HPDE6-E6E7 (cell line): ENCODE data around the gene HTR4.
A peak's percentile ranks its signal among the peaks of the same experiment; 100 is the strongest.
"Not testable (repeated sequence)": the region's sequence is repeated elsewhere in the genome, so short reads cannot be mapped to it uniquely, and the experiment has no call there.

Experiments
- DNase-seq: peaks from one replicate; pipeline ENCODE4 v3.0.0; 2011; ENCODE audit warnings: missing footprints; ENCODE audit errors: extremely low spot score

HTR4 gene

DNA sequence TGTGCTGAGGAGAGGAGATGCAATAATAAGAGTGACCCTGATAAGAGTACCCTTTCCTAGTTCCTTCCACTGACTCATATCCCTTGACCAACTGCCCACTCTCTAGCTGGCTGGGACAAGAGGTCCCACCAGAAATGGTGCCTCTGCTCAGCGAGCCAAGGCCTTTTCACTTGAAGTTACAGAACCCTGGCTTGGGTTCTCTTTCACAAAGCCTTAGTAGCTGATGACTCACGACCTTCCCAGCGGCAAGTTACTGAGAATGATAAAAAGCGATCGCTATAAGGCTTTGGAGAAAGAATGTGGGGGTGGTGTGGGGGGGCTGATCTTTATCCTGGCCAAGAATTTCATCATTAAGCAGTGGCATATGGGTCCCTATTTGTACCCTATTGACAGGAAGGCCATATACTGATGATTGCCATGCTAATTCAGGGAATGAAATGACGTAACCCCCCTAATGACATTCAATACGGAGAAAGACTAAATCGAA, 180.3 kb downstream of the HTR4 start:
- DNase-seq: no peak

DNA sequence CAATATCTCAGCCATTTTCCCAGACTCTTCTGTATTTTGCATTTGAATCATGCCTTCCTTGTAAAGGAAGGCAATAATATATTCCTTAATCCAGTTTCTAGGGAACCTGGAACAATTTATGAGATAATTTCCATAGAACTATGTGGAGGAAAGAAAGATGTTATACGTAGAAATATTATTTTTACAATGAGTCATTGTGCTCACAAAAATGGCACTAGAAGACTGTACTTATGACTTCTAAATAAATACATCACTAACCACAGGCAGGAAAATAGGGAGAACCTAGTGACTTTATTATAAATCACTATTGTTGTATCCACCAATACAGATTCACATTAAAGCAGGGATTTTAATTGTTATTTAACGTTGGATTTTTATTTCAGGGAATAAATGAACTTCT, 182.9 kb downstream of the HTR4 start:
- no peak for DNase-seq

DNA sequence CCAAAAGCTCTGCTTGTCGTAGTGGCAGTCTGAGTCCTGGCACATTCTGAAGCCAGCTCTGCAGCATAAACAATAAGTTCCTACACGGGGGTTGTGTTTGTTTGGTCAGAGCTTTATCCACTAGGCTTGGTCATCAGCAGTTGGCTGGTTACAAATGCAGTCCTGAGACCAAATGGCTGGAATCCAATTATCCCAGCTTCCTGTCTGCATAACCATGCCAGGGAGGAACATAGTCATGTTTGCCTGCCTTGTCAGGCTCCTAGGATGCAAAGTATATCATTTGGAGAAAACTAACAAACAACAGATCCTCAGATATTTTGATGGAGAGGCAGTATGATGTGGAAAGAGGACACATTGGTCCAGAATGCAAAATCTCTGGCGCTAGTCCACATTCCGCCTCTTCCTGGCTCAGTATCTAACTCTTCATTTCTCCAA, 184.8 kb downstream of the HTR4 start:
- no peak for DNase-seq

DNA sequence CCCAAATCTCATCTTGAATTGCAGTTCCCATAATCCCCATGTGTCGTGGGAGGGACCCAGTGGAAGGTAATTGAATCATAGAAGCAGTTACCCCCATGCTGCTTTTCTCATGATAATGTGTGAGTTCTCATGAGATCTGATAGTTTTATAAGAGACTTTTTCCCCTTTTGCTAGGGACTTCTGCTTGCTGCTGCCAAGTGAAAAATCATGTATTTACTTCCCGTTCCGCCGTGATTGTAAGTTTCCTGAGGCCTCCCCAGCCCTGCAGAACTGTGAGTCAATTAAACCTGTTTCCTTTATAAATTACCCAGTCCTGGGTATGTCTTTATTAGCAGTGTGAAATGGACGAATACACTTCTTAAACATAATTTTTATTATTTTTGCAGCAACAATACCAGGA, 185.6 kb downstream of the HTR4 start:
- DNase-seq: not testable (repeated sequence)

DNA sequence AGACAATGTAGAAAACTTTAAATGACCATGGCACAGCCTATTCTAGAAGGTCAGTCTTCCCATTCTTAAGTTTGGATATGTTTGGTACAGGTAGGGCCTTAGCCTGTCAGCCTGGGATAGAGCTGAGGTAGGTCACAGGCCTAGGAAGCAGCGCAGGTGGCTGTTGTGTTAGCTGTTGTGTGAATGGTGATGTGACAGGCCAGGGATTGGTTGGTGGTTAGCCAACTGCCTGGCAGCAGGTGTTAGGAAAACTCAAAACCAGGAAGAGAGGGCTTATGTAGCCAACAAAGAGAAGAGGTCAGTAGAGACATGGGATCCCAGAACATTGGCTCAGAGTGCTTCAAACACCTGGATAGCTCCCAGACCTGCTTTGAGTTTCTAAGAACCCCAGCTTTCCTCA, 186.4 kb downstream of the HTR4 start:
- DNase-seq: no peak

GRCh38 chr5:148466236-148466580, 188.1 kb downstream of the HTR4 start:
- no peak for DNase-seq

GRCh38 chr5:148465381-148466235, 188.7 kb downstream of the HTR4 start:
- DNase-seq: no peak

GRCh38 chr5:148459669-148460068, 194.7 kb downstream of the HTR4 start:
- DNase-seq: no peak

DNA sequence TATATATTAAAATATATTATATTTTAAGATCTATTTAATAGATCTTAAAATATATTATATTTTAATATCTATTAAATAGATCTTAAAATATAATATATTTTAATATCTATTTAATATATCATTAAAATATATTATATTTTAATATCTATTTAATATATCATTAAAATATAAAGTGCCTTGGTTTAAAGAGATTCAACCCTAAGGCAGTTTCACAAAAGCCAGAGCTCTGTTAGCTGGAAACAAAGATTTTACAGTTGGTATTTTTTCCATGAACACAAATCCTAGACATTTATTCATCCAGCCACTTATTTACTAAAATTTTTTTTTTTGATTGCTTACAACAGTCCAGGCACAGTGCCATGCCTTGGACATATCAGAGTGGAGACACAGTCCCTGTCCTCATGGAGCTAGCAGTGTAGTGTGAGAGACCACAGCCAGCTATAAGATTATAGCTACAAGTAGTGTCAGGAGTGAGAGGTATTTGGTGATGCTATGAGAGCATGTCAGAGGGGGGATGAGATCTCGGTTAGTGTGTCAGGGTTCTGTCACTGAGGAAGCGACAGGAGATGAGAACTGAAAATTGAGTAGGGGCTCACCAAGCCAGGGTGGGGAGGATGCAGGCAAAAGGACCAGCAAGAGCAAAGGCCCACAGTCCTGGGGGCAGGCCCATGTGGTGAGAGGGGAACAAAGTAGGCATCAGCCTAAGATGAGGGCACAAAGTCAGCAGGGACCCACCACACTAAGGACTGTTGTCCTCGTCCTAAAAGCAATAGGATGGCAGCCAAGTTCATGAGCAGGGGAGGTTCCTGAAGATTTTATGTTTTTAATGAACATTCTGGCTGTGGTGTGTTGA, 196.1 kb downstream of the HTR4 start:
- DNase-seq: no peak

- DNase-seq: peak; percentile 29
These were observed 197.1 kb downstream of the HTR4 start for GRCh38 chr5:148457183-148457620.

GRCh38 chr5:148455185-148455584, 199.1 kb downstream of the HTR4 start:
- DNase-seq: no peak

- no peak for DNase-seq
These were observed 199.8 kb downstream of the HTR4 start for GRCh38 chr5:148454576-148454975.

DNA sequence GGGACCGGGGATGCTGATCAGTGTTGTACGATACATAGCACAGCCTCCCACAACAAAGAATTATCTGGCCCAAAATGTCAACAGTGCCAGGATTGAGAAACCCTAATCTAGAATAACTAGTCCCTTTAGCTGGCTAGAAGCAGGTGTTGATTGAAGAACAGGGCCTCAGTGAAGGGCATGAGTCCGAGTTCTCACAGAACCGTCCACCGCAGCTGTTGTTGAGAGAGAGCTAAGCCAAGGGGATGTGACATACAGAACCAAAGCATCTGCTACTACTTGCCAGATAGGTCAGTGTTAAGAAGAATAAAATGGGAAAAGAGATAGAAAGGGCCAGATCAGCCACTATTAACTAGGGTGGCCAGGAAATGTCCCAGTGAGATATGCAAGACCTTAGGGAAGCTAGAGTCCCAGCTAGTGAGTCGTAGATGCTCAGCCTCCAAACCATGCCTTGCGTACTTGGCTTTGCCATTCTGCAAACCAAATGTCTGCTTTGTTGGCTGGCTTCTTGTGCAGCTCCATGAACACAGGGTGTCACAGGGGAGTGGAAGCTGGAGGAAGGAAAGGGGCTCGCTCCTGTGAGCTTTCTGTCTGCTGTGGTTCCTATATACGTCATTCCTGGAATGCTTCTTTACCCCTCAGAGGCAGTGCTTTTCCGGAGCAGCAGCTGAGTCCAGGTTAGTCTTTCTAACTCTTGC, 201.7 kb downstream of the HTR4 start:
- no peak for DNase-seq

GRCh38 chr5:148446611-148447010, 207.7 kb downstream of the HTR4 start:
- DNase-seq: no peak

- DNase-seq: no peak
These were observed 208.7 kb downstream of the HTR4 start for GRCh38 chr5:148445578-148445977.

GRCh38 chr5:148443998-148444397, 210.3 kb downstream of the HTR4 start:
- peak; percentile 31 for DNase-seq

DNA sequence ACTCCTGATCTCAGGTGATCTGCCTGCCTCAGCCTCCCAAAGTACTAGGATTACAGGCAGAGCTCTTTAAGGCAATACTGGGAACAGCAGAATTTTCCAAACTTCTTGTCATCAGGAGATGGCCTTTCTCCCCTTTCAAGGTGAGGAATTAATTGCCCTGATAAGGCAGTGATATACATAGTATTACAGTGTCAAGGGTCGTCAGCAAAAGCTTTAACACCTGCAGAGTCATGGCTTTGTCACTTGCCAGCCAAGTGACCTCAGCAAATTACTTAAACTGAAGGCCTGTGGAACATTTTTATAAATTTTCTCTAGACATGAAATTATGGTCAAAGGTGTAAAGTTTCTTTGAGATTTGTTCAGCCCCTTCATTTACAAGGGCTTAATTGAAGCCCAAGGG, 211.1 kb downstream of the HTR4 start:
- no peak for DNase-seq

DNA sequence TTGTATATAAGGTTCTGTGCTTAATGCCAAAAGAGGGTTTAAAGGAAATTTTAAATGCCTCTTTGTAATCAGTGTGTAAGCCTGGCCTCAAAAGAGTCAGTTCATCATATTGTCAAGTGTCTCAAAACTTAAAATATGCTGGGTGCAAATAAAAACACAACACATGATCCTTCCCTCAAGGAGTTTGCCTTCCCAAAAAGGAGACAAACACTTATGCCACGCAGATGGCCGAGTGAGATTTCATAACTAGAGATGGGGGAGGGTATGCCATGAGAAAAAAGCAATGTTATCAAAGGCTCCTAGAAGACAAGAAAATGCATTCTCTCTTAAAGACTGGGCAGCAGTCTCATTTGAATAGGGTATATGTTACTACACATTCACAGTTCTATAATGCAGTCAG, 215.4 kb downstream of the HTR4 start:
- no peak for DNase-seq

- DNase-seq: no peak
These were observed 217.1 kb downstream of the HTR4 start for GRCh38 chr5:148437249-148437648.

GRCh38 chr5:148436029-148436428, 218.3 kb downstream of the HTR4 start:
- no peak for DNase-seq

DNA sequence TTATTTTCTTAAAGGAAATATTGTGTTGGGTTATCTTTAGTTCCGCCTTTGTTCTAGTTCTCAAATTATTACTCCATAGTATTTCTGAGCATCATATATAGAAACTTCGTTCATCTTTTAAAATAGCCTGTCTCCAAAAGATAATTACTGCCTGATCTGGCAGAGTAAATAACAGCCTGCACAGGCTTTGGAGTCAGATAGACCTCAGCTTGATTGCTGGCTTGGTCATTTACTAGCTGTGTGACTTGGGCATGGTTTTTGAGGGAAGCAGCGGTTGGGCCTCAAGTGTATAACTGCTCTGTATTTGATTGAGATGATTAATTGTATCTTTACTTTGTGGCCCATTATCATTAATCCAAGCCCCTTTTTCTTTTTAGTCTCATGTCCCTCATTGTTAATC, 220.5 kb downstream of the HTR4 start:
- no peak for DNase-seq
